ENCODE measurements around the gene C19orf38. TPM values are rescaled to one million over a fixed set of nuclear protein-coding genes. Genes with fewer than 3 reads are reported as not detected.

C19orf38 gene
- total and polyA plus RNA-seq, 9 of the 15 experiments (the other 6 are each of a cell fraction or from before 2014, with no cell fraction given) = 0.14 to 0.18 TPM; not detected in 7

GRCh38 chr19:10870501-10870954 is 22.3 kb downstream of the C19orf38 start (continued):
- no peak for TF ChIP-seq MYNN (IDR thresholded peaks at IDR 0.05)
- TF ChIP-seq MYNN (CRISPR knock-in tag; IDR thresholded peaks at IDR 0.05) = no peak
- TF ChIP-seq ZNF175 (CRISPR knock-in tag; IDR thresholded peaks at IDR 0.05; ENCODE audit: low read depth) = no peak
- peak; percentile 99 for TF ChIP-seq EGR1 (conservative IDR thresholded peaks at IDR 0.05)
- peak; percentile 51; the same call in 1 of the 2 replicates for TF ChIP-seq NR2C1 (IDR thresholded peaks at IDR 0.05)
- TF ChIP-seq NR2C1 (tag; IDR thresholded peaks at IDR 0.05) = peak; percentile 52; the same call in 1 of the 2 replicates
- peak; percentile 50 for TF ChIP-seq TAF1 (IDR thresholded peaks at IDR 0.05; ENCODE audit: control insufficient read depth, extremely low read depth, insufficient read depth, low read length, severe bottlenecking)
- 0 out of 2 replicates have a peak, but pooled peaks have one; percentile 21 for TF ChIP-seq RREB1 (CRISPR knock-in tag; IDR thresholded peaks at IDR 0.05)
- TF ChIP-seq NFYB (IDR thresholded peaks at IDR 0.05; ENCODE audit: extremely low read depth, insufficient read length) = no peak
- TF ChIP-seq NCOA1 (IDR thresholded peaks at IDR 0.05; ENCODE audit: low read depth) = peak; percentile 17; the same call in 1 of the 2 replicates
- no peak for TF ChIP-seq PHF21A (IDR thresholded peaks at IDR 0.05; ENCODE audit: borderline replicate concordance, low read depth)
- no peak for TF ChIP-seq RFX5 (IDR thresholded peaks at IDR 0.05; ENCODE audit: low read depth, low read length)
- peak; percentile 85 for TF ChIP-seq LEF1 (IDR thresholded peaks at IDR 0.05)
- TF ChIP-seq NFIX (CRISPR knock-in tag; IDR thresholded peaks at IDR 0.05; ENCODE audit: low read depth) = no peak
- peak; percentile 32; the same call in 1 of the 2 replicates for TF ChIP-seq TEAD4 (IDR thresholded peaks at IDR 0.05; ENCODE audit: low read length)
- no peak for TF ChIP-seq TEAD4 (CRISPR knock-in tag; IDR thresholded peaks at IDR 0.05; ENCODE audit: borderline replicate concordance)
- TF ChIP-seq MBD2 (IDR thresholded peaks at IDR 0.05; ENCODE audit: borderline replicate concordance, low read depth) = no peak
- TF ChIP-seq TCF15 (CRISPR knock-in tag; IDR thresholded peaks at IDR 0.05) = 0 out of 2 replicates have a peak, but pooled peaks have one; percentile 24
- TF ChIP-seq TOE1 (IDR thresholded peaks at IDR 0.05; ENCODE audit: borderline replicate concordance) = peak; percentile 51; the same call in 1 of the 2 replicates
- TF ChIP-seq TOE1 (CRISPR knock-in tag; IDR thresholded peaks at IDR 0.05; ENCODE audit: borderline replicate concordance, low read depth) = no peak
- peak in 1 of 2 experiments; percentile 75; a peak in 2 of 4 replicates for TF ChIP-seq HDAC1 (IDR thresholded peaks at IDR 0.05)
- no peak for TF ChIP-seq TBP (optimal IDR thresholded peaks at IDR 0.05; ENCODE audit: low read depth, low read length)
- TF ChIP-seq GABPA (tag; conservative IDR thresholded peaks at IDR 0.05; ENCODE audit: low read depth) = peak; percentile 60
- TF ChIP-seq PHF8 (IDR thresholded peaks at IDR 0.05; ENCODE audit: borderline replicate concordance, low read length) = peak; percentile 53; the same call in 1 of the 2 replicates
- TF ChIP-seq MIER1 (IDR thresholded peaks at IDR 0.05; ENCODE audit: low read depth) = 0 out of 2 replicates have a peak, but pooled peaks have one; percentile 49

Data from K562 (cell line).